T-helper 2 cell treated with Interferon-gamma antibody and Interleukin-4, amounts not matched to agents 100 ng/mL and 5 ng/mL, for 36 hours (primary cell): ENCODE measurements around the gene SBDS. TPM values are rescaled to one million over a fixed set of nuclear protein-coding genes. Genes with fewer than 3 reads are reported as not detected.

Source experiments
- intact Hi-C: fragments of 100-400 bp; cut with micrococcal nuclease; formaldehyde crosslinking; loops from one replicate; pipeline ENCODE4 v1.15.1; 2023
- total RNA-seq: library from RNA; stranded (reverse); gene quantifications from 2 replicates; pipeline ENCODE4 v1.2.3, GENCODE V29; 2022

The SBDS gene
- total RNA-seq, 1 donor from 2014 or later = 38.9 TPM

DNA sequence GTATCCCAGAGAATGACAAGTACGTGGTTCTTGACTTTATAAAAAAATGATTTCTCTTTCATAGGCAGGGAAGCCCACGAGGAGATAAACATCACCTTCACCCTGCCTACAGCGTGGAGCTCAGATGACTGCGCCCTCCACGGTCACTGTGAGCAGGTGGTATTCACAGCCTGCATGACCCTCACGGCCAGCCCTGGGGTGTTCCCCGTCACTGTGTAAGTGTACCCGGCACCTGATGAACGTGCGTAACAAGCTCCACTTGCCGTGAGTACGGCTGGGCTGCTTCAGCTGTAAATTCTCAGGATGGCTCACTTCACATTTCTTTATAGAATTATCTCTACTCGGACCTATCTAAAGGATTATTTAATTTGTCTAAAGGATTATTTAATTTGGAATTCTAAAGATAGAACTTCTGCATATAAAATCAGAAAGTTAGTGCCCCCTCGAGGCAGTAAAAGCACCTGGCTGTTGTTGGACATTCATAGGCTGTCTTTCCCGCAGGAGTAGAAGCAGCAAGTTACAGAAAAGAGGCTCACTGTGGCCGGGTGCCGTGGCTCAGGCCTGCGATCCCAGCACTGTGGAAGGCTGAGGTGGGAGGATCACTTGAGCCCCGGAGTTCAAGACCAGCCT, 46.8 kb downstream of the SBDS start:
- intact Hi-C loops = no loop called here

- intact Hi-C loops = no loop called here
Observed at GRCh38 chr7:66946545-66946944, 48.8 kb downstream of the SBDS start.

DNA sequence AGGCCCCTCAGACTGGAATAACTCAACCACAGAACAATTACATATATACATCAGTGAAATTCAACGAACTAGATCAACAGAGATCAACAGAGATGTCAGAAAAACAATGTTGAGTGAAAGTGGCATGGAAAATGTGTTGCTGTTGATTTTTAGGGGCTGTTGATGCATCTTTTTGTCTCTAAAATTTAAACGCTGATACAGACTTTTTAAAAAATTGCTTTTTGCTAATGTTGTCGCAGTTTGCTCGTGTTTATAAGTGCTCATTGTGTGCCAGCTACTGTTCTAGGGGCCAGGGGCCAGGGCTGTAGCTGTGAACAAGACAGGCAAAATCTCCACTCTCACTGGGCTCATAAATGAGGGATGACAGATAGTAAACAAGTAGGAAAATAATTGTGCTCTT, 56.1 kb downstream of the SBDS start:
- intact Hi-C loops = no loop called here

GRCh38 chr7:66937940-66938339, 57.4 kb downstream of the SBDS start:
- intact Hi-C loops = no loop called here

Other genes with a start within 250 kb of the SBDS start
- 80.5 and 84.3 TPM in 2 replicates for gene TMEM248, start 74.4 kb downstream of the SBDS start, total RNA-seq
- 19.2 and 19.5 TPM in 2 replicates for gene TYW1, start 1.2 kb upstream of the SBDS start, total RNA-seq